ENCODE measurements around the gene MYL11.

DNA sequence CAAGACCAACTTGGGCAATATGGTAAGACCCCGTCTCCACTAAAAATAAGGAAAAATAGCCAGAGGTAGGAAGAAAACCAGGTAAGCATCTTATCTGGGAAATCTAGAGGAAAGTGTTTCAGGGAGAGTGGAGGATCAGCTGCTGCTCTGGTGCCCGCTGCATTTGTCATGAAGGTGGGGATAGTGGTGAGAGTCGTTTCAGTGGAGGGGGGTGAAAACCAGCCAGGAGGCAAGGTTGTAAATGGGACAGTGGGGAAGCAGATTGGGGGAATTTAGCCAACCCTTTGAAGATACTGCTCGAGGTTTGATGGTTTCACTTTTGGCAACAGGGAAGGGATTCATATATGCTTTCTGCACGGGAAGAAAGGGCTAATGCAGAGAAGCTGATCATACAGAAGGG lies 46.4 kb downstream of the MYL11 start:
- TF ChIP-seq EZH2phosphoT487 (IDR thresholded peaks at IDR 0.05; ENCODE audit: insufficient read depth, low read depth) = no peak
- TF ChIP-seq EZH2 (IDR thresholded peaks at IDR 0.05; ENCODE audit: insufficient read depth, poor library complexity, severe bottlenecking) = no peak

Data from GM23248 (cell line).